ENCODE data around the gene BRI3.

BRI3 gene

GRCh38 chr7:98280791-98281756 is at the start of gene BRI3:
TSS of gene BRI3 (plus strand) at chr7:98281686. CDS start at chr7:98281796, 110 bp downstream.
- DNase-seq: peak; percentile 88 to 92

- no peak for DNase-seq
Observed at GRCh38 chr7:98232263-98232585, 49.3 kb upstream of the BRI3 start.

GRCh38 chr7:98232799-98233198 is 48.7 kb upstream of the BRI3 start:
- no peak for DNase-seq

- DNase-seq: no peak
Observed at GRCh38 chr7:98233219-98234070, 48.0 kb upstream of the BRI3 start.

GRCh38 chr7:98234429-98235147 is 46.9 kb upstream of the BRI3 start:
- DNase-seq: no peak

GRCh38 chr7:98235901-98236300 is 45.6 kb upstream of the BRI3 start:
- no peak for DNase-seq

GRCh38 chr7:98236355-98237185 is 44.9 kb upstream of the BRI3 start:
- DNase-seq: no peak

- DNase-seq: no peak
Observed at GRCh38 chr7:98238076-98238475, 43.4 kb upstream of the BRI3 start.

- no peak for DNase-seq
Observed at GRCh38 chr7:98238976-98239375, 42.5 kb upstream of the BRI3 start.

- DNase-seq: peak in 1 of 2 experiments; percentile 8
Observed at GRCh38 chr7:98240961-98241673, 40.4 kb upstream of the BRI3 start.

- no peak for DNase-seq
Observed at GRCh38 chr7:98241674-98242241, 39.7 kb upstream of the BRI3 start.

- DNase-seq: no peak
Observed at GRCh38 chr7:98242342-98242741, 39.1 kb upstream of the BRI3 start.

- no peak for DNase-seq
Observed at GRCh38 chr7:98242934-98243333, 38.6 kb upstream of the BRI3 start.

- DNase-seq: no peak
Observed at GRCh38 chr7:98244871-98245270, 36.6 kb upstream of the BRI3 start.

- DNase-seq: no peak
Observed at GRCh38 chr7:98248156-98248555, 33.3 kb upstream of the BRI3 start.

- no peak for DNase-seq
Observed at GRCh38 chr7:98249106-98249505, 32.4 kb upstream of the BRI3 start.

- no peak for DNase-seq
Observed at GRCh38 chr7:98250789-98251188, 30.7 kb upstream of the BRI3 start.

- no peak for DNase-seq
Observed at GRCh38 chr7:98251231-98251600, 30.3 kb upstream of the BRI3 start.

- peak; percentile 85 to 95 for DNase-seq
Observed at GRCh38 chr7:98251601-98252424, 29.7 kb upstream of the BRI3 start, which contains the start of gene TECPR1. TSS of gene TECPR1 (minus strand) at chr7:98252232. CDS start at chr7:98246146, 6,086 bp downstream.

GRCh38 chr7:98252425-98253054 is 28.9 kb upstream of the BRI3 start:
- no peak for DNase-seq
